HCT116 (cell line): ENCODE data around the gene PSORS1C1.
"Not testable (repeated sequence)": the region's sequence is repeated elsewhere in the genome, so short reads cannot be mapped to it uniquely, and the experiment has no call there.

Experiments
- CBX3 ChIP-seq: IDR thresholded peaks from 2 replicates; pipeline ENCODE4 v1.6.1; 2012; ENCODE audit warnings: low read depth
- CTCF ChIP-seq, 3 experiments: fragments of 200-600 bp in 1 of 3; sonication (generic) in 1 of 3; IDR thresholded peaks in 2 of 3; conservative IDR thresholded peaks in 1 of 3; 2 replicates each; pipeline ENCODE4 v1.5.1; 2012 to 2017; ENCODE audit warnings: low read depth in 2 of 3, low read length in 2 of 3, antibody characterized with exemption in 1 of 3, borderline replicate concordance in 1 of 3, control low read depth in 1 of 3, mild to moderate bottlenecking in 1 of 3, mixed read lengths in 1 of 3, mixed run types in 1 of 3, moderate library complexity in 1 of 3; ENCODE audit not compliant: insufficient read depth in 1 of 3
- EZH2 ChIP-seq: fragments of 200-600 bp; sonication (generic); IDR thresholded peaks from 2 replicates; pipeline ENCODE4 v1.6.1; 2017; ENCODE audit warnings: antibody characterized with exemption, mixed run types
- JUND ChIP-seq: IDR thresholded peaks from 2 replicates; pipeline ENCODE4 v1.6.1; 2012
- POLR2A ChIP-seq: IDR thresholded peaks from 2 replicates; pipeline ENCODE4 v1.7.0; 2011; ENCODE audit warnings: borderline replicate concordance; ENCODE audit not compliant: insufficient read depth, insufficient read length; ENCODE audit errors: extremely low read depth
- POLR2AphosphoS5 ChIP-seq: IDR thresholded peaks from 2 replicates; pipeline ENCODE4 v1.6.1; 2011; ENCODE audit warnings: mild to moderate bottlenecking, low read depth, low read length, moderate library complexity
- RAD21 ChIP-seq: IDR thresholded peaks from 2 replicates; pipeline ENCODE4 v1.6.1; 2012; ENCODE audit warnings: low read depth, mild to moderate bottlenecking
- SIN3A ChIP-seq: IDR thresholded peaks from 2 replicates; pipeline ENCODE4 v1.6.1; 2012; ENCODE audit warnings: low read depth
- YY1 ChIP-seq: IDR thresholded peaks from 2 replicates; pipeline ENCODE4 v1.6.1; 2011; ENCODE audit warnings: low read length, low read depth, moderate library complexity, mild to moderate bottlenecking; ENCODE audit not compliant: insufficient replicate concordance; ENCODE audit errors: extremely low read depth
- ZBTB33 ChIP-seq: IDR thresholded peaks from 2 replicates; pipeline ENCODE4 v1.6.1; 2011; ENCODE audit warnings: mild to moderate bottlenecking, low read length, moderate library complexity; ENCODE audit not compliant: insufficient replicate concordance; ENCODE audit errors: extremely low read depth
- TF ChIP-seq, protein P1 (sequence below): IDR thresholded peaks from 2 replicates; pipeline ENCODE4 v1.6.1; 2012; ENCODE audit warnings: low read depth

DNA sequence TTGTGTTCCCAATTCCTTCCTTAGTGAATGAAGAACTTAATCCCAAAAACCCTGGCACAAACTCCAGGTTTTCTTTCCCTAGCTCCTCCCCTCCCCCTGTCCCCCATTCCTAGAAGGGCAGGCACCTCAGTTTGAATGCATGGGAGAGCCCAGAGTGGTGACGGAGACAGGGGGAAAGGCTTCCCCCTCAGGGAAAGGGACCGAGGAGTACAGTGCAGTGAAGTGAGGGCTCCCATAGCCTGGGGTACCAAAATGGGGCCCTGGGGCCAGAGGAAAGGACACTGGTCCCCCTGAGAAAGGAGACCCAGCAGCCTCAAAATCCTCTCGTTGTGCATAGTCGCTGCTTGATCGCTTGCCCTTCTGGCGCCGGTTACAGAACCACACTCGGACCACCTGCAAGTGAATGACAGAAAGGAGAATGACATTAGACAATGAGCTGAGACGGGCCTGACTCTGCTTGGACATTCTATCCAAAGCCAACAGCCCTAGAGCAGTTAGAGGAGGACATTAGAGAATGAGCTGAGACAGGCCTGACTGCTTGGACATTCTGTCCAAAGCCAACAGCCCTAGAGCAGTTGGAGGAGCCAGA lies 50.0 kb downstream of the PSORS1C1 start:
- TF ChIP-seq CTCF (IDR thresholded peaks at IDR 0.05 in 2 of 3, conservative IDR thresholded peaks at IDR 0.05 in 1 of 3; ENCODE audit: borderline replicate concordance in 1 of 3, insufficient read depth in 1 of 3, low read depth in 2 of 3, low read length in 2 of 3); POLR2A; YY1; POLR2AphosphoS5; SIN3A; ZBTB33; CBX3; EZH2; RAD21; JUND: not testable (repeated sequence)
- TF ChIP-seq, protein P1, sequence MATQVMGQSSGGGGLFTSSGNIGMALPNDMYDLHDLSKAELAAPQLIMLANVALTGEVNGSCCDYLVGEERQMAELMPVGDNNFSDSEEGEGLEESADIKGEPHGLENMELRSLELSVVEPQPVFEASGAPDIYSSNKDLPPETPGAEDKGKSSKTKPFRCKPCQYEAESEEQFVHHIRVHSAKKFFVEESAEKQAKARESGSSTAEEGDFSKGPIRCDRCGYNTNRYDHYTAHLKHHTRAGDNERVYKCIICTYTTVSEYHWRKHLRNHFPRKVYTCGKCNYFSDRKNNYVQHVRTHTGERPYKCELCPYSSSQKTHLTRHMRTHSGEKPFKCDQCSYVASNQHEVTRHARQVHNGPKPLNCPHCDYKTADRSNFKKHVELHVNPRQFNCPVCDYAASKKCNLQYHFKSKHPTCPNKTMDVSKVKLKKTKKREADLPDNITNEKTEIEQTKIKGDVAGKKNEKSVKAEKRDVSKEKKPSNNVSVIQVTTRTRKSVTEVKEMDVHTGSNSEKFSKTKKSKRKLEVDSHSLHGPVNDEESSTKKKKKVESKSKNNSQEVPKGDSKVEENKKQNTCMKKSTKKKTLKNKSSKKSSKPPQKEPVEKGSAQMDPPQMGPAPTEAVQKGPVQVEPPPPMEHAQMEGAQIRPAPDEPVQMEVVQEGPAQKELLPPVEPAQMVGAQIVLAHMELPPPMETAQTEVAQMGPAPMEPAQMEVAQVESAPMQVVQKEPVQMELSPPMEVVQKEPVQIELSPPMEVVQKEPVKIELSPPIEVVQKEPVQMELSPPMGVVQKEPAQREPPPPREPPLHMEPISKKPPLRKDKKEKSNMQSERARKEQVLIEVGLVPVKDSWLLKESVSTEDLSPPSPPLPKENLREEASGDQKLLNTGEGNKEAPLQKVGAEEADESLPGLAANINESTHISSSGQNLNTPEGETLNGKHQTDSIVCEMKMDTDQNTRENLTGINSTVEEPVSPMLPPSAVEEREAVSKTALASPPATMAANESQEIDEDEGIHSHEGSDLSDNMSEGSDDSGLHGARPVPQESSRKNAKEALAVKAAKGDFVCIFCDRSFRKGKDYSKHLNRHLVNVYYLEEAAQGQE = not testable (repeated sequence)
